Astrocyte (in vitro differentiated cells and primary cell): ENCODE data around the gene NINJ1. TPM values are rescaled to one million over a fixed set of nuclear protein-coding genes. Genes with fewer than 3 reads are reported as not detected.

ENCODE experiments used
- DNase-seq: peaks from one replicate; pipeline ENCODE4 v3.0.0-alpha.2; 2010; ENCODE audit warnings: low read depth
- FAIRE-seq: peaks from 2 replicates; lab custom pipeline; 2011; peaks lifted over from hg19 to GRCh38; lab: Jason Lieb, UNC
- H2AFZ ChIP-seq: 2 replicates; pipeline ENCODE4 v1.6.0; 2012; ENCODE audit warnings: low read depth, low read length, inconsistent platforms
- H3K27ac ChIP-seq: 2 replicates; pipeline ENCODE4 v1.5.1; 2011; ENCODE audit warnings: low read depth, low read length, inconsistent platforms
- H3K27me3 ChIP-seq: 2 replicates; pipeline ENCODE4 v1.6.0; 2011; ENCODE audit warnings: low read length, inconsistent platforms; ENCODE audit not compliant: insufficient read depth
- H3K36me3 ChIP-seq: 2 replicates; pipeline ENCODE4 v1.5.1; 2011; ENCODE audit warnings: low read length, inconsistent platforms; ENCODE audit not compliant: insufficient read depth
- H3K4me1 ChIP-seq: 2 replicates; pipeline ENCODE4 v1.5.1; 2011; ENCODE audit warnings: low read length, inconsistent platforms; ENCODE audit not compliant: insufficient read depth
- H3K4me2 ChIP-seq: 2 replicates; pipeline ENCODE4 v1.6.0; 2012; ENCODE audit warnings: low read length, inconsistent platforms
- H3K4me3 ChIP-seq: 2 replicates; pipeline ENCODE4 v1.5.1; 2011; ENCODE audit warnings: low read depth, mild to moderate bottlenecking, low read length, inconsistent platforms; ENCODE audit not compliant: insufficient read depth
- H3K79me2 ChIP-seq: 2 replicates; pipeline ENCODE4 v1.6.0; 2012; ENCODE audit warnings: mild to moderate bottlenecking, low read length, inconsistent platforms; ENCODE audit not compliant: insufficient read depth
- H3K9ac ChIP-seq: 2 replicates; pipeline ENCODE4 v1.6.0; 2012; ENCODE audit warnings: mild to moderate bottlenecking, low read length, inconsistent platforms
- H3K9me3 ChIP-seq: 2 replicates; pipeline ENCODE4 v1.5.1; 2012; ENCODE audit warnings: low read depth, mild to moderate bottlenecking, low read length, inconsistent platforms; ENCODE audit not compliant: insufficient read depth
- H4K20me1 ChIP-seq: 2 replicates; pipeline ENCODE4 v1.6.0; 2012; ENCODE audit warnings: low read length, inconsistent platforms; ENCODE audit not compliant: insufficient read depth
- H3K27ac Mint-ChIP-seq: one replicate; pipeline ENCODE4 v1.8.0; 2021; ENCODE audit warnings: mild to moderate bottlenecking, mixed read lengths; ENCODE audit not compliant: unreplicated experiment
- H3K27me3 Mint-ChIP-seq: one replicate; pipeline ENCODE4 v1.8.0; 2021; ENCODE audit warnings: low read depth, mixed read lengths; ENCODE audit not compliant: unreplicated experiment
- H3K36me3 Mint-ChIP-seq: one replicate; pipeline ENCODE4 v1.8.0; 2021; ENCODE audit warnings: low read depth, mixed read lengths; ENCODE audit not compliant: unreplicated experiment
- H3K4me1 Mint-ChIP-seq: one replicate; pipeline ENCODE4 v1.8.0; 2021; ENCODE audit warnings: low read depth, mixed read lengths; ENCODE audit not compliant: unreplicated experiment
- H3K4me3 Mint-ChIP-seq: one replicate; pipeline ENCODE4 v1.8.0; 2021; ENCODE audit warnings: mild to moderate bottlenecking, moderate library complexity, mixed read lengths; ENCODE audit not compliant: unreplicated experiment
- H3K9me3 Mint-ChIP-seq: one replicate; pipeline ENCODE4 v1.8.0; 2021; ENCODE audit warnings: mild to moderate bottlenecking, mixed read lengths; ENCODE audit not compliant: unreplicated experiment
- EZH2 ChIP-seq: IDR thresholded peaks from 2 replicates; pipeline ENCODE4 v1.6.1; 2012; ENCODE audit warnings: mild to moderate bottlenecking, low read length, inconsistent platforms; ENCODE audit not compliant: insufficient read depth
- total RNA-seq: library from RNA; stranded (reverse); gene quantifications from 2 replicates; pipeline ENCODE4 v1.2.1, GENCODE V29; 2021
- TF ChIP-seq, protein P1 (sequence below): IDR thresholded peaks from 2 replicates; pipeline ENCODE4 v1.5.1; 2011; ENCODE audit warnings: low read depth, mild to moderate bottlenecking, inconsistent platforms, low read length, moderate library complexity; ENCODE audit not compliant: insufficient read depth

The NINJ1 gene
- total RNA-seq, 1 donor from 2014 or later = 28.3 TPM

- H3K27me3 ChIP-seq = peaks cover 5% of the 10 kb centered on the region
- no peaks in the 10 kb centered on the region for H3K79me2 ChIP-seq
- no peak overlapping the region for H3K27ac Mint-ChIP-seq
- no peaks in the 10 kb centered on the region for H3K9me3 ChIP-seq
- H3K4me3 ChIP-seq = no peak overlapping the region
- H2AFZ ChIP-seq = no peak overlapping the region
- FAIRE-seq = no peak
- no peak overlapping the region for H3K4me2 ChIP-seq
- H3K27me3 Mint-ChIP-seq = peaks cover 59% of the 10 kb centered on the region
- H3K36me3 Mint-ChIP-seq = no peaks in the 10 kb centered on the region
- no peaks in the 10 kb centered on the region for H3K4me1 ChIP-seq
- no peak overlapping the region for H3K27ac ChIP-seq
- H3K36me3 ChIP-seq = no peaks in the 10 kb centered on the region
- H3K4me1 Mint-ChIP-seq = no peaks in the 10 kb centered on the region
- H3K9me3 Mint-ChIP-seq = peaks cover 3% of the 10 kb centered on the region
- H3K9ac ChIP-seq = no peak overlapping the region
- DNase-seq = no peak
- H4K20me1 ChIP-seq = no peaks in the 10 kb centered on the region
- no peak for TF ChIP-seq EZH2
- TF ChIP-seq, protein P1, sequence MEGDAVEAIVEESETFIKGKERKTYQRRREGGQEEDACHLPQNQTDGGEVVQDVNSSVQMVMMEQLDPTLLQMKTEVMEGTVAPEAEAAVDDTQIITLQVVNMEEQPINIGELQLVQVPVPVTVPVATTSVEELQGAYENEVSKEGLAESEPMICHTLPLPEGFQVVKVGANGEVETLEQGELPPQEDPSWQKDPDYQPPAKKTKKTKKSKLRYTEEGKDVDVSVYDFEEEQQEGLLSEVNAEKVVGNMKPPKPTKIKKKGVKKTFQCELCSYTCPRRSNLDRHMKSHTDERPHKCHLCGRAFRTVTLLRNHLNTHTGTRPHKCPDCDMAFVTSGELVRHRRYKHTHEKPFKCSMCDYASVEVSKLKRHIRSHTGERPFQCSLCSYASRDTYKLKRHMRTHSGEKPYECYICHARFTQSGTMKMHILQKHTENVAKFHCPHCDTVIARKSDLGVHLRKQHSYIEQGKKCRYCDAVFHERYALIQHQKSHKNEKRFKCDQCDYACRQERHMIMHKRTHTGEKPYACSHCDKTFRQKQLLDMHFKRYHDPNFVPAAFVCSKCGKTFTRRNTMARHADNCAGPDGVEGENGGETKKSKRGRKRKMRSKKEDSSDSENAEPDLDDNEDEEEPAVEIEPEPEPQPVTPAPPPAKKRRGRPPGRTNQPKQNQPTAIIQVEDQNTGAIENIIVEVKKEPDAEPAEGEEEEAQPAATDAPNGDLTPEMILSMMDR = no peak
- H3K4me3 Mint-ChIP-seq = no peak overlapping the region
Measured at GRCh38 chr9:93171261-93171990, 37.4 kb upstream of the NINJ1 start.

- Mint-ChIP-seq H3K9me3 (peaks cover 3% of the 10 kb centered on the region), H3K4me3 (no peak overlapping the region), H3K27me3 (peaks cover 59% of the 10 kb centered on the region), H3K27ac (no peak overlapping the region), H3K4me1 (no peaks in the 10 kb centered on the region), H3K36me3 (no peaks in the 10 kb centered on the region)
- Histone ChIP-seq H4K20me1 (no peaks in the 10 kb centered on the region), H3K4me2 (no peak overlapping the region), H3K9me3 (no peaks in the 10 kb centered on the region), H3K27me3 (peaks cover 5% of the 10 kb centered on the region), H2AFZ (no peak overlapping the region), H3K36me3 (no peaks in the 10 kb centered on the region), H3K79me2 (no peaks in the 10 kb centered on the region), H3K27ac (no peak overlapping the region), H3K4me1 (no peaks in the 10 kb centered on the region), H3K4me3 (no peak overlapping the region), H3K9ac (no peak overlapping the region)
- TF ChIP-seq, protein P1 = no peak
- no peak for TF ChIP-seq EZH2
- FAIRE-seq (no peak), DNase-seq (no peak)
Measured at GRCh38 chr9:93170571-93170970, 36.5 kb upstream of the NINJ1 start.

DNA sequence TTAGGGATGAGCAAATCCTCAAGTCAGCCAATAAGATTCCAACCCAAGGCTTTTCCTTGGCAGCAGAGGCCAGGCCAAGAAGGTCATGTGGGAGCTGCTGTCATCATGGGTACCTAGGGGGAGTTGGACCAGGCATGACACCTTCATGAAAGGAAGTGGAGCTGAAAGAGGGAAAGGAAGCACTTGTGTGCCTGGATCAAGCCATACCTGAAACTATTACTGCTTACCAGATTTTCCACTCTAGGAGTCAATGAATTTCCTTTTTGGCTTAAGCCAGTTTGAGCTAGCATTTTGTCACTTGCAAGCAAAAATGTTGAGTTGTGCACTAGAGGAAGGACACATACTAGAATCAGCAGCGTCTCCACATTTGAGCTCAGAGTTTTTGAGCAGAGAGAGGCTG lies 35.4 kb upstream of the NINJ1 start:
- Mint-ChIP-seq H3K27me3 (peaks cover 60% of the 10 kb centered on the region), H3K4me3 (no peak overlapping the region), H3K27ac (no peak overlapping the region), H3K9me3 (peaks cover 3% of the 10 kb centered on the region), H3K4me1 (no peaks in the 10 kb centered on the region), H3K36me3 (no peaks in the 10 kb centered on the region)
- peaks cover 5% of the 10 kb centered on the region for H3K27me3 ChIP-seq
- H3K4me1 ChIP-seq = no peaks in the 10 kb centered on the region
- H2AFZ ChIP-seq = no peak overlapping the region
- H3K4me2 ChIP-seq = no peak overlapping the region
- H3K9me3 ChIP-seq = no peaks in the 10 kb centered on the region
- H3K36me3 ChIP-seq = no peaks in the 10 kb centered on the region
- no peaks in the 10 kb centered on the region for H3K79me2 ChIP-seq
- no peak for FAIRE-seq
- TF ChIP-seq EZH2 = no peak
- TF ChIP-seq, protein P1 = no peak
- no peaks in the 10 kb centered on the region for H4K20me1 ChIP-seq
- no peak overlapping the region for H3K4me3 ChIP-seq
- no peak for DNase-seq
- H3K27ac ChIP-seq = no peak overlapping the region
- H3K9ac ChIP-seq = no peak overlapping the region
